H54 (cell line): ENCODE results near the gene GRIK2.

Experiments
- DNase-seq: peaks from one replicate; pipeline ENCODE4 v3.0.0; 2011; ENCODE audit warnings: low spot score, mixed read lengths; ENCODE audit not compliant: insufficient read length
- FAIRE-seq: peaks from 3 replicates; lab custom pipeline; 2011; peaks lifted over from hg19 to GRCh38; lab: Jason Lieb, UNC
- POLR2A ChIP-seq: IDR thresholded peaks from 2 replicates; pipeline ENCODE4 v1.6.1; 2011; ENCODE audit warnings: low read depth, mild to moderate bottlenecking, low read length

The GRIK2 gene

DNA sequence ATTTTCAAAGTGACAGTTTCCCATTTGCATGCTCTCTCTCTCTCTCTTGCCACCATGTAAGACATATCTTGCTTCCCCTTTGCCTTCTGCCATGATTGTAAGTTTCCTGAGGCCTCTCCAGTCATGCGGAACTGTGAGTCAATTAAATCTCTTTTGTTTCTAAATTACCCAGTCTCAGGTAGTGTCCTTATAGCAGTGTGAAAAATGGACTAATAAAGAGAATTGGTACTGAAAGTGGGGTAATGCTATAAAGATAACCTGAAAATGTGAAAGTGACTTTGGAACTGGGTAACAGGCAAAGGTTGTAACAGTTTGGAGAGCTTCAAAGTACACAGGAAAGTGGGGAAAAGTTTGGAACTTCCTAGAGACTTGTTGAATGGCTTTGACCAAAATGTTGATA is 389.8 kb downstream of the GRIK2 start:
- no peak for TF ChIP-seq POLR2A
- no peak for DNase-seq
- no peak for FAIRE-seq

DNA sequence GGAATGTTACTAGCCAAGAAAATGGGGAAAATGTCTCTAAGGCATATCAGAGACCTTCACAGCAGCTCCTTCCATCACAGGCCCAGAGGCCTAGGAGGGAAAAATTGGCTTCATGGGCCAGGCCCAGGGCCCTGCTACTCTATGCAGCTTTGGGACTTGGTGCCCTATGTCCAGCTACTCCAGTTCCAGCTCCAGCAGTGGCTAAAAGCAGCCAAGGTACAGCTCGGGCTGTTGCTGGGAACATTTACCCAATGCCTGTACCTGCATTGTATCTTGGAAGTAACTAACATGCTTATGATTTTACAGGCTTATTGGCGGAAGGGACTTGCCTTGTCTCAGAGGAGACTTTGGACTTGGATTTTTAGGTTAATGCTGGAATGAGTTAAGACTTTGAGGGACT is 390.6 kb downstream of the GRIK2 start:
- no peak for DNase-seq
- no peak for FAIRE-seq
- TF ChIP-seq POLR2A = no peak

- no peak for TF ChIP-seq POLR2A
- DNase-seq = no peak
Measured at GRCh38 chr6:101799531-101799930, 406.0 kb downstream of the GRIK2 start.

DNA sequence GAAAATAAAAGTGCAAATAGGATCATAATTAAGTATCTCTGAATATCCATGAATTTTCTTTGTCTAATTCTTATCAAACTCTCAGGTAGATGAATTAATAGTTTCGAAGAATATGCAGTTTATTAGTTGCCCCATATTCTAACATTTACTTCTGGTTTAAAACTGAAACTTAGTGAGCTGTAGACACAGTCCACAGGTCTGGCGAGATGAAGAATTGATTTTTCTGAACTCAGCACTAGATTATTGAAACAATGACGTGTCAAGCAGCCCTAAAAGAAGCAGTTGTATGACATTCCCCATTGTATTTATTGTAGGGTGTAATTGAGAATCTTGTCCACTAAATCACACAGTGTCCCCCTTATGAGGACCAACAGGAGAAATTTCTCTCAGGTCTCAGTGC is 407.1 kb downstream of the GRIK2 start:
- no peak for TF ChIP-seq POLR2A
- FAIRE-seq (no peak), DNase-seq (no peak)

More at GRCh38 chr6:101799531-101799930, 406.0 kb downstream of the GRIK2 start:
- FAIRE-seq = no peak

- TF ChIP-seq POLR2A = no peak
- FAIRE-seq (no peak), DNase-seq (no peak)
Measured at GRCh38 chr6:101803136-101803535, 409.6 kb downstream of the GRIK2 start.

- FAIRE-seq = peak; percentile 76
- DNase-seq = no peak
Measured at GRCh38 chr6:101806241-101806640, 412.7 kb downstream of the GRIK2 start.

GRCh38 chr6:101811108-101811507 is 417.6 kb downstream of the GRIK2 start:
- no peak for FAIRE-seq

More at GRCh38 chr6:101806241-101806640, 412.7 kb downstream of the GRIK2 start:
- no peak for TF ChIP-seq POLR2A

DNA sequence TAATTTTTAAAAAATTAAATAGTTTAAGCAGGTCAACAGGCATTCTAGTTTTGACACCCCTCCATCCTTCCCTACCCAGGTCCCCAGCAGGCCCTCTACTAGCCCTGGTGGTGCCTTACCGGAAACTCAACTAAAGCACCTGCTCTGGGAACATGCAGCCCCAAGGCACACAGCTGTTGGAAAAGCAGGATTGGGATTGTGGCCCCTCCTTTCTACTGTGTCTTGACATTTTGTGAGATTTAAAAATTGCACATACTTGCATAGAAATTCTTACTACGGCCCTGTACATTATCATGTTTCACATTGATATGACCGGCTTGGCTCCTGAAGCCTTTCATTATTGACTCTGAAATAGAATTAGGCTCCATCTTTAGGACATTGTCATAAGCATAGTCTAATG is 423.2 kb downstream of the GRIK2 start:
- FAIRE-seq (no peak), DNase-seq (no peak)
- no peak for TF ChIP-seq POLR2A

More at GRCh38 chr6:101811108-101811507, 417.6 kb downstream of the GRIK2 start:
- no peak for DNase-seq
- no peak for TF ChIP-seq POLR2A

GRCh38 chr6:101818051-101818450 is 424.5 kb downstream of the GRIK2 start:
- no peak for DNase-seq

DNA sequence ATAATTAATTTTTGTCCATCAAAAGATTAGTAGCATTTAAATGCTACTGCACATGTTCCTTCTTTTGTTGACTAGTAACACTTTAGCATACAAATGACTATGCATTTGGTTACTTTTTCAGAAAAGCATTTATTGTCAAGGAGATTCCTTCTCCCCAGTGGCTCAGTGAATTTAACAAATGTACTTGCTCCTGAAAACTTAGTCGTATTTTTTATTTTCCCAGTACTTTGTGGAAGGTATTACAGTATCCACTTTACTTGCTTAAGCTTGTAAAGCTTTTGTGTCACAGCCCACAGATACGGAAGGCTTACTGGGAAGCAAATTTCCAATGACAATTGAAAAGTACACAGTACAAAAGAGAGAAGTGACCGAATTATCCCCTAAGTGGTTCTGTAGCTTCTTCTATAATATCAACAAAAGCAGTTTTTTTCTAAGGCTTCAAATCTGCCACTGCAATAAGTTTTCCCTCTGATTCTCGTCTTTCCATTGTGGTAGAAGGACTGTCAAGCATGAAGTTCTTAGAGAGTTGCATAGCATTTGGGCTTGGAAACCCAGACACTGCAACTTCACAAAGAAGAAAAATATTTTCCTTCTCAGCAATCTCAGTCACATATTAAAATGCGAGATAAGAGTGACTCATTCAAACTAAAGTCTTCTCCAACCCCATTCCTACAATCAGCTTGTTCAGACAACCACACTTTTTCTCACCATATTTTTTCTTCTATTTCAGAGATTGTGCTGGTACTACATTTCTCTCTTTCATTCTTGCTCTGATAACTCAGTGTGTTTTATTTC is 431.2 kb downstream of the GRIK2 start:
- TF ChIP-seq POLR2A = no peak
- DNase-seq (no peak), FAIRE-seq (no peak)

More at GRCh38 chr6:101818051-101818450, 424.5 kb downstream of the GRIK2 start:
- TF ChIP-seq POLR2A = no peak
- FAIRE-seq = peak; percentile 58

DNA sequence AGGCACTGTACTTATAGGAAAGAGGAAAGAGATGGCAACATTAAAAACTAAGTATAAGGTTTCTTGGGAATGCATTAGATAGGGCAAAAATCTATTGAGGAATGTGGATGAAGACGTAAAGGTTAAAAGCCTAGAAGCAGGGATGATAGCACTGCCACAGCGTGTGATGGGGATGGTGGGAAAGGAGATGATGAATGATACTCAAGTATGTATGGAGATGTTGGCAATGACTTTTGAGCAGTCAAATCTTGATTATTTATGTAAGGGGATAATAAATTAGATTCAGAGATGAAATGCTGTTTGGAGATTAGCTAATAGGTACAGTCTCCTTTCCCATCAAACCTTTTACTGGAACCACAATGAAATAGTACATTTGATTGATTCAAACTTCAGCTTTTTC is 432.8 kb downstream of the GRIK2 start:
- no peak for TF ChIP-seq POLR2A
- DNase-seq (no peak), FAIRE-seq (no peak)

- DNase-seq (no peak), FAIRE-seq (no peak)
- no peak for TF ChIP-seq POLR2A
Measured at GRCh38 chr6:101826678-101827077, 433.2 kb downstream of the GRIK2 start.

- FAIRE-seq = no peak
- DNase-seq = no peak
- TF ChIP-seq POLR2A = no peak
Measured at GRCh38 chr6:101830501-101831031, 437.1 kb downstream of the GRIK2 start.

- no peak for TF ChIP-seq POLR2A
- DNase-seq = no peak
- no peak for FAIRE-seq
Measured at GRCh38 chr6:101832371-101832770, 438.9 kb downstream of the GRIK2 start.

- FAIRE-seq = no peak
- no peak for TF ChIP-seq POLR2A
- DNase-seq = no peak
Measured at GRCh38 chr6:101840100-101840499, 446.6 kb downstream of the GRIK2 start.
